Stimulated activated CD8-positive, alpha-beta memory T cell treated with anti-CD3 and anti-CD28 coated beads, Interleukin-12 subunit alpha, Interleukin-12 subunit beta, amount 100 ng/mL, for 1 hour (primary cell): ENCODE results near the gene MFSD1.
"Not testable (repeated sequence)": the region's sequence is repeated elsewhere in the genome, so short reads cannot be mapped to it uniquely, and the experiment has no call there.

Experiments
- DNase-seq: peaks from one replicate; pipeline ENCODE4 v3.0.0-alpha.2; 2020; ENCODE audit warnings: low read depth

Gene MFSD1

GRCh38 chr3:158775426-158776410, 26.1 kb upstream of the MFSD1 start:
- no peak for DNase-seq

- DNase-seq: no peak
Measured at GRCh38 chr3:158776531-158776930, 25.3 kb upstream of the MFSD1 start.

- no peak for DNase-seq
Measured at GRCh38 chr3:158777161-158777873, 24.5 kb upstream of the MFSD1 start.

GRCh38 chr3:158780766-158781165, 21.1 kb upstream of the MFSD1 start:
- DNase-seq: no peak

GRCh38 chr3:158781191-158781590, 20.7 kb upstream of the MFSD1 start:
- no peak for DNase-seq

- DNase-seq: no peak
Measured at GRCh38 chr3:158781849-158782248, 20.0 kb upstream of the MFSD1 start.

GRCh38 chr3:158782283-158782989, 19.4 kb upstream of the MFSD1 start:
- DNase-seq: no peak

- no peak for DNase-seq
Measured at GRCh38 chr3:158783051-158783450, 18.8 kb upstream of the MFSD1 start.

GRCh38 chr3:158785972-158786371, 15.9 kb upstream of the MFSD1 start:
- no peak for DNase-seq

GRCh38 chr3:158788446-158788845, 13.4 kb upstream of the MFSD1 start:
- no peak for DNase-seq

GRCh38 chr3:158789592-158789991, 12.3 kb upstream of the MFSD1 start:
- DNase-seq: no peak

- DNase-seq: no peak
Measured at GRCh38 chr3:158790901-158791589, 10.8 kb upstream of the MFSD1 start.

- DNase-seq: not testable (repeated sequence)
Measured at GRCh38 chr3:158791590-158791920, 10.3 kb upstream of the MFSD1 start.

- DNase-seq: no peak
Measured at GRCh38 chr3:158792709-158793108, 9.1 kb upstream of the MFSD1 start.

GRCh38 chr3:158794206-158794605, 7.6 kb upstream of the MFSD1 start:
- no peak for DNase-seq

GRCh38 chr3:158794936-158795518, 6.8 kb upstream of the MFSD1 start:
- no peak for DNase-seq

GRCh38 chr3:158801201-158801600, 653 bp upstream of the MFSD1 start:
- DNase-seq: no peak

- no peak for DNase-seq
Measured at GRCh38 chr3:158802409-158803268, 785 bp downstream of the MFSD1 start.

- DNase-seq: no peak
Measured at GRCh38 chr3:158804441-158804840, 2.6 kb downstream of the MFSD1 start.

- no peak for DNase-seq
Measured at GRCh38 chr3:158808697-158809096, 6.8 kb downstream of the MFSD1 start.

GRCh38 chr3:158809642-158810041, 7.8 kb downstream of the MFSD1 start:
- no peak for DNase-seq
